Astrocyte of the cerebellum (primary cell): ENCODE measurements around the gene GJB5.

Experiments used
- DNase-seq: peaks from one replicate; pipeline ENCODE4 v3.0.0-alpha.2; 2011; ENCODE audit warnings: low read depth
- H3K4me3 ChIP-seq: 2 replicates; pipeline ENCODE4 v1.5.1; 2011; ENCODE audit warnings: mild to moderate bottlenecking, low read depth, low read length, moderate library complexity
- CTCF ChIP-seq: IDR thresholded peaks from 2 replicates; pipeline ENCODE4 v1.5.1; 2012; ENCODE audit warnings: low read length, low read depth, moderate library complexity, mild to moderate bottlenecking; ENCODE audit errors: missing control alignments
- in situ Hi-C: cut with HindIII; loops from 2 replicates; pipeline ENCODE4 v1.10.0; 2017; ENCODE audit warnings: low sequenced_read_pairs

The GJB5 gene

GRCh38 chr1:34759503-34760357 lies 4.9 kb downstream of the GJB5 start, which contains the start of gene GJB4:
TSS of gene GJB4 (plus strand) at chr1:34759740. CDS start at chr1:34761255, 1,515 bp downstream.
- H3K4me3 ChIP-seq: no peak within 1 kb of the TSS
- DNase-seq: no peak
- TF ChIP-seq CTCF: no peak
- in situ Hi-C loops: no loop called here

- in situ Hi-C loops: no loop called here
- no peak overlapping the region for H3K4me3 ChIP-seq
- no peak for TF ChIP-seq CTCF
- no peak for DNase-seq
These were observed 6.4 kb downstream of the GJB5 start for GRCh38 chr1:34761176-34761761.

- no peak for TF ChIP-seq CTCF
- no peak for DNase-seq
- no peak overlapping the region for H3K4me3 ChIP-seq
- in situ Hi-C loops: no loop called here
These were observed 7.0 kb downstream of the GJB5 start for GRCh38 chr1:34761776-34762307.

- in situ Hi-C loops: no loop called here
- no peak overlapping the region for H3K4me3 ChIP-seq
- no peak for TF ChIP-seq CTCF
- DNase-seq: no peak
These were observed 7.8 kb downstream of the GJB5 start for GRCh38 chr1:34762474-34763141.

- no peak for DNase-seq
- in situ Hi-C loops: no loop called here
- no peak overlapping the region for H3K4me3 ChIP-seq
- TF ChIP-seq CTCF: no peak
These were observed 8.4 kb downstream of the GJB5 start for GRCh38 chr1:34763142-34763781.

- no peak for DNase-seq
- in situ Hi-C loops: no loop called here
These were observed 14.0 kb downstream of the GJB5 start for GRCh38 chr1:34768856-34769255.

More at GRCh38 chr1:34768856-34769255, 14.0 kb downstream of the GJB5 start:
- no peak for TF ChIP-seq CTCF
- H3K4me3 ChIP-seq: no peak overlapping the region
